ENCODE data around the gene RNF26.
A peak's percentile ranks its signal among the peaks of the same experiment; 100 is the strongest.

The RNF26 gene

GRCh38 chr11:119337581-119338317, 3.4 kb downstream of the RNF26 start:
- TF ChIP-seq FOXP2 (optimal IDR thresholded peaks at IDR 0.05; ENCODE audit: control extremely low read depth, extremely low read length, insufficient read depth), result no peak
- TF ChIP-seq POLR2AphosphoS5 (IDR thresholded peaks at IDR 0.05; ENCODE audit: borderline replicate concordance, low read depth, low read length), result no peak
- TF ChIP-seq EZH2 (IDR thresholded peaks at IDR 0.05), result no peak
- Histone ChIP-seq H3K27ac (peak overlapping the region; percentile 73), H3K4me3 (peak overlapping the region; percentile 69), H3K9me3 (ENCODE audit: low read depth, low read length) (no peaks in the 10 kb centered on the region), H3K36me3 (ENCODE audit: insufficient read depth, low read length) (no peaks in the 10 kb centered on the region; the same call in 1 of the 2 replicates), H3K9ac (ENCODE audit: insufficient read length) (peak overlapping the region; percentile 12)
- no peak for DNase-seq (ENCODE audit: low read depth, low spot score)

- Histone ChIP-seq H3K9ac (ENCODE audit: insufficient read length) (no peak overlapping the region), H3K4me3 (peak overlapping the region; percentile 69), H3K9me3 (ENCODE audit: low read depth, low read length) (no peaks in the 10 kb centered on the region), H3K27ac (peak overlapping the region; percentile 73; the same call in 1 of the 2 replicates), H3K36me3 (ENCODE audit: insufficient read depth, low read length) (no peaks in the 10 kb centered on the region; the same call in 1 of the 2 replicates)
- no peak for DNase-seq (ENCODE audit: low read depth, low spot score)
- TF ChIP-seq EZH2 (IDR thresholded peaks at IDR 0.05) (no peak), FOXP2 (optimal IDR thresholded peaks at IDR 0.05; ENCODE audit: control extremely low read depth, extremely low read length, insufficient read depth) (no peak), POLR2AphosphoS5 (IDR thresholded peaks at IDR 0.05; ENCODE audit: borderline replicate concordance, low read depth, low read length) (no peak)
Observed at GRCh38 chr11:119338318-119338890, 4.1 kb downstream of the RNF26 start.

GRCh38 chr11:119338965-119339588, 4.8 kb downstream of the RNF26 start:
- Histone ChIP-seq H3K27ac (no peak overlapping the region), H3K9me3 (ENCODE audit: low read depth, low read length) (no peaks in the 10 kb centered on the region), H3K36me3 (ENCODE audit: insufficient read depth, low read length) (no peaks in the 10 kb centered on the region; the same call in 1 of the 2 replicates), H3K9ac (ENCODE audit: insufficient read length) (no peak overlapping the region), H3K4me3 (no peak overlapping the region; the same call in 1 of the 2 replicates)
- no peak for DNase-seq (ENCODE audit: low read depth, low spot score)
- no peak for TF ChIP-seq EZH2 (IDR thresholded peaks at IDR 0.05)
- no peak for TF ChIP-seq FOXP2 (optimal IDR thresholded peaks at IDR 0.05; ENCODE audit: control extremely low read depth, extremely low read length, insufficient read depth)
- TF ChIP-seq POLR2AphosphoS5 (IDR thresholded peaks at IDR 0.05; ENCODE audit: borderline replicate concordance, low read depth, low read length), result no peak

- Histone ChIP-seq H3K4me3 (peak overlapping the region; percentile 69), H3K36me3 (ENCODE audit: insufficient read depth, low read length) (no peaks in the 10 kb centered on the region; the same call in 1 of the 2 replicates), H3K27ac (no peak overlapping the region), H3K9me3 (ENCODE audit: low read depth, low read length) (no peaks in the 10 kb centered on the region), H3K9ac (ENCODE audit: insufficient read length) (peak overlapping the region; percentile 47)
- DNase-seq (ENCODE audit: low read depth, low spot score), result no peak
- TF ChIP-seq POLR2AphosphoS5 (IDR thresholded peaks at IDR 0.05; ENCODE audit: borderline replicate concordance, low read depth, low read length) (no peak), EZH2 (IDR thresholded peaks at IDR 0.05) (no peak), FOXP2 (optimal IDR thresholded peaks at IDR 0.05; ENCODE audit: control extremely low read depth, extremely low read length, insufficient read depth) (no peak)
Observed at GRCh38 chr11:119339589-119340334, 5.4 kb downstream of the RNF26 start.

- peak within 1 kb of the TSS; percentile 47 for H3K9ac ChIP-seq (ENCODE audit: insufficient read length)
- no peaks in the 10 kb centered on the region; the same call in 1 of the 2 replicates for H3K36me3 ChIP-seq (ENCODE audit: insufficient read depth, low read length)
- H3K27ac ChIP-seq, result no peak within 1 kb of the TSS
- DNase-seq (ENCODE audit: low read depth, low spot score), result no peak
- no peaks in the 10 kb centered on the region for H3K9me3 ChIP-seq (ENCODE audit: low read depth, low read length)
- H3K4me3 ChIP-seq, result peak within 1 kb of the TSS; percentile 69
- TF ChIP-seq FOXP2 (optimal IDR thresholded peaks at IDR 0.05; ENCODE audit: control extremely low read depth, extremely low read length, insufficient read depth) (no peak), POLR2AphosphoS5 (IDR thresholded peaks at IDR 0.05; ENCODE audit: borderline replicate concordance, low read depth, low read length) (no peak), EZH2 (IDR thresholded peaks at IDR 0.05) (no peak)
Observed at GRCh38 chr11:119340335-119341221, 6.3 kb downstream of the RNF26 start, which contains the start of gene C1QTNF5. C1QTNF5 (minus strand) TSS chr11:119340883; CDS start chr11:119340397, 486 bp downstream.

- H3K27ac ChIP-seq, result no peak overlapping the region
- H3K9me3 ChIP-seq (ENCODE audit: low read depth, low read length), result no peaks in the 10 kb centered on the region
- H3K4me3 ChIP-seq, result no peak overlapping the region
- no peak for DNase-seq (ENCODE audit: low read depth, low spot score)
- no peaks in the 10 kb centered on the region; the same call in 1 of the 2 replicates for H3K36me3 ChIP-seq (ENCODE audit: insufficient read depth, low read length)
- TF ChIP-seq POLR2AphosphoS5 (IDR thresholded peaks at IDR 0.05; ENCODE audit: borderline replicate concordance, low read depth, low read length), result no peak
- no peak for TF ChIP-seq EZH2 (IDR thresholded peaks at IDR 0.05)
- TF ChIP-seq FOXP2 (optimal IDR thresholded peaks at IDR 0.05; ENCODE audit: control extremely low read depth, extremely low read length, insufficient read depth), result no peak
- H3K9ac ChIP-seq (ENCODE audit: insufficient read length), result no peak overlapping the region
Observed at GRCh38 chr11:119341222-119342022, 7.1 kb downstream of the RNF26 start.

GRCh38 chr11:119342023-119342300, 7.6 kb downstream of the RNF26 start:
- TF ChIP-seq EZH2 (IDR thresholded peaks at IDR 0.05), result no peak
- no peak for TF ChIP-seq POLR2AphosphoS5 (IDR thresholded peaks at IDR 0.05; ENCODE audit: borderline replicate concordance, low read depth, low read length)
- TF ChIP-seq FOXP2 (optimal IDR thresholded peaks at IDR 0.05; ENCODE audit: control extremely low read depth, extremely low read length, insufficient read depth), result no peak
- H3K4me3 ChIP-seq, result no peak overlapping the region
- no peak for DNase-seq (ENCODE audit: low read depth, low spot score)

More at GRCh38 chr11:119342023-119342300, 7.6 kb downstream of the RNF26 start:
- no peak overlapping the region for H3K27ac ChIP-seq
- no peaks in the 10 kb centered on the region for H3K36me3 ChIP-seq (ENCODE audit: insufficient read depth, low read length)
- no peaks in the 10 kb centered on the region for H3K9me3 ChIP-seq (ENCODE audit: low read depth, low read length)
- H3K9ac ChIP-seq (ENCODE audit: insufficient read length), result no peak overlapping the region

Data from SK-N-MC (cell line).